ENCODE data around the gene BLOC1S6. TPM values are rescaled to one million over a fixed set of nuclear protein-coding genes. Genes with fewer than 3 reads are reported as not detected.
A peak's percentile ranks its signal among the peaks of the same experiment; 100 is the strongest.

The BLOC1S6 gene
- total and polyA plus RNA-seq, 2 of the 13 experiments (the other 11 are each of a cell fraction or from before 2014, with no cell fraction given): 11.8 to 44.3 TPM

GRCh38 chr15:45641374-45641781 is 54.2 kb downstream of the BLOC1S6 start (continued):
- TF ChIP-seq PAF1 (CRISPR knock-in tag; IDR thresholded peaks at IDR 0.05) (no peak), PCBP1 (IDR thresholded peaks at IDR 0.05; ENCODE audit: borderline replicate concordance, low read depth, low read length) (no peak), RFX3 (CRISPR knock-in tag; IDR thresholded peaks at IDR 0.05) (no peak), PBX2 (CRISPR knock-in tag; IDR thresholded peaks at IDR 0.05) (no peak), ZNF362 (CRISPR knock-in tag; IDR thresholded peaks at IDR 0.05; ENCODE audit: borderline replicate concordance) (no peak), MXD4 (CRISPR knock-in tag; IDR thresholded peaks at IDR 0.05) (no peak), ERF (CRISPR knock-in tag; IDR thresholded peaks at IDR 0.05) (peak; percentile 48; the same call in 1 of the 2 replicates), MZF1 (CRISPR knock-in tag; IDR thresholded peaks at IDR 0.05; ENCODE audit: borderline replicate concordance) (no peak), RNF219 (CRISPR knock-in tag; IDR thresholded peaks at IDR 0.05) (no peak), ZBTB14 (CRISPR knock-in tag; IDR thresholded peaks at IDR 0.05) (no peak), HNRNPUL1 (IDR thresholded peaks at IDR 0.05; ENCODE audit: low read depth, low read length) (0 out of 2 replicates have a peak, but pooled peaks have one; percentile 58), ZNF550 (CRISPR knock-in tag; IDR thresholded peaks at IDR 0.05; ENCODE audit: borderline replicate concordance) (no peak), RFXAP (CRISPR knock-in tag; IDR thresholded peaks at IDR 0.05; ENCODE audit: borderline replicate concordance) (no peak), ZZZ3 (CRISPR knock-in tag; IDR thresholded peaks at IDR 0.05; ENCODE audit: borderline replicate concordance) (no peak), MTA1 (CRISPR knock-in tag; IDR thresholded peaks at IDR 0.05; ENCODE audit: borderline replicate concordance) (no peak), HMGXB4 (CRISPR knock-in tag; IDR thresholded peaks at IDR 0.05; ENCODE audit: borderline replicate concordance in 1 of 2, low read depth in 1 of 2) (no peak), ARID2 (CRISPR knock-in tag; IDR thresholded peaks at IDR 0.05; ENCODE audit: borderline replicate concordance) (no peak), FOXK2 (IDR thresholded peaks at IDR 0.05) (no peak), KAT8 (CRISPR knock-in tag; IDR thresholded peaks at IDR 0.05) (peak; percentile 47; the same call in 1 of the 2 replicates), MAFG (CRISPR knock-in tag; IDR thresholded peaks at IDR 0.05) (no peak), PHF21A (CRISPR knock-in tag; IDR thresholded peaks at IDR 0.05) (peak; percentile 69), IRF9 (CRISPR knock-in tag; IDR thresholded peaks at IDR 0.05; ENCODE audit: borderline replicate concordance) (no peak), ZNF256 (CRISPR knock-in tag; conservative IDR thresholded peaks at IDR 0.05) (no peak)

Measured in HepG2 (cell line).